ENCODE measurements around the gene CCND3. TPM values are rescaled to one million over a fixed set of nuclear protein-coding genes. Genes with fewer than 3 reads are reported as not detected.

CCND3 gene
- total and polyA plus RNA-seq, 10 of the 15 experiments (the other 5 are each of a cell fraction or from before 2014, with no cell fraction given), result 6.0 to 86.4 (median 31.5) TPM

GRCh38 chr6:41901882-41902519 lies 39.6 kb downstream of the CCND3 start:
- DNase-seq (ENCODE audit: low read depth, low spot score) (no peak), FAIRE-seq (no peak), ATAC-seq (peak; percentile 69)
- ChIA-PET CTCF (interaction anchor here (0.7 to 7.3 kb wide), 6 partner anchors 34 to 145 kb away, joined by 3 to 51 read pairs (median 4); no protein-coding TSS in a partner anchor), SMC1A (ENCODE audit: uncharacterized antibody, unreplicated experiment) (interaction anchor here (0.9 to 1.5 kb wide), 5 partner anchors 34 to 142 kb away, joined by 3 to 13 read pairs (median 4); no protein-coding TSS in a partner anchor), POLR2A (no interaction called here), RAD21 (ENCODE audit: unreplicated experiment) (interaction anchor here (4.7 kb wide), 1 partner anchor 142 kb away, joined by 29 read pairs; no protein-coding TSS in a partner anchor)
- intact Hi-C loops (cut with micrococcal nuclease; ENCODE audit: unreplicated experiment) (loop anchor here (1.0 kb wide), 1 partner anchor 142 kb away; no protein-coding TSS in a partner anchor), in situ Hi-C loops (cut with MboI) (no loop called here)
- Histone ChIP-seq H3K9ac (ENCODE audit: control insufficient read depth, insufficient read depth, low read length) (no peak overlapping the region), H4K20me1 (ENCODE audit: control insufficient read depth, insufficient read depth) (no peaks in the 10 kb centered on the region), H3K4me1 (ENCODE audit: control insufficient read depth, insufficient read depth, low read length) (no peaks in the 10 kb centered on the region), H2AFZ (ENCODE audit: control insufficient read depth, low read depth, low read length) (no peak overlapping the region), H3K79me2 (ENCODE audit: control insufficient read depth, insufficient read depth, low read length) (no peaks in the 10 kb centered on the region), H3K27me3 (replicated peaks in 1 of 2; ENCODE audit: control insufficient read depth in 2 of 2, insufficient read depth in 2 of 2, low read length in 1 of 2) (no peaks in the 10 kb centered on the region), H3K27ac (ENCODE audit: control insufficient read depth, insufficient read depth) (no peak overlapping the region), H3K4me3 (no peak overlapping the region), H3K9me3 (replicated peaks; ENCODE audit: control insufficient read depth, insufficient read depth, low read length) (no peaks in the 10 kb centered on the region), H3K36me3 (ENCODE audit: control insufficient read depth in 2 of 2, insufficient read depth in 2 of 2, low read length in 1 of 2) (peaks cover 0 to 2% of the 10 kb centered on the region in 2 experiments; a peak in 3 of 4 replicates), H3K4me2 (ENCODE audit: control insufficient read depth, insufficient read depth) (no peak overlapping the region)
- 95% methylated on average over 1 of the region's 1 CpG for WGBS (ENCODE audit: insufficient coverage, insufficient replicate concordance, low lambda C conversion rate, missing lambda C conversion rate)
- BruUV-seq (replicated peaks), result no TSS peak
- TF ChIP-seq PRDM15 (CRISPR knock-in tag; IDR thresholded peaks at IDR 0.05) (no peak), MTA2 (IDR thresholded peaks at IDR 0.05; ENCODE audit: low read depth) (no peak), KAT2A (conservative IDR thresholded peaks at IDR 0.05; ENCODE audit: control insufficient read depth, low read depth, low read length) (no peak), MTA3 (IDR thresholded peaks at IDR 0.05; ENCODE audit: borderline replicate concordance, low read length) (no peak), TBL1XR1 (IDR thresholded peaks at IDR 0.05; ENCODE audit: low read depth, low read length) (no peak), SUZ12 (IDR thresholded peaks at IDR 0.05; ENCODE audit: unreplicated experiment) (no peak), CHD2 (IDR thresholded peaks at IDR 0.05; ENCODE audit: borderline replicate concordance, low read depth, low read length) (no peak), RAD51 (IDR thresholded peaks at IDR 0.05) (no peak)
- TF ChIP-seq, protein P1, sequence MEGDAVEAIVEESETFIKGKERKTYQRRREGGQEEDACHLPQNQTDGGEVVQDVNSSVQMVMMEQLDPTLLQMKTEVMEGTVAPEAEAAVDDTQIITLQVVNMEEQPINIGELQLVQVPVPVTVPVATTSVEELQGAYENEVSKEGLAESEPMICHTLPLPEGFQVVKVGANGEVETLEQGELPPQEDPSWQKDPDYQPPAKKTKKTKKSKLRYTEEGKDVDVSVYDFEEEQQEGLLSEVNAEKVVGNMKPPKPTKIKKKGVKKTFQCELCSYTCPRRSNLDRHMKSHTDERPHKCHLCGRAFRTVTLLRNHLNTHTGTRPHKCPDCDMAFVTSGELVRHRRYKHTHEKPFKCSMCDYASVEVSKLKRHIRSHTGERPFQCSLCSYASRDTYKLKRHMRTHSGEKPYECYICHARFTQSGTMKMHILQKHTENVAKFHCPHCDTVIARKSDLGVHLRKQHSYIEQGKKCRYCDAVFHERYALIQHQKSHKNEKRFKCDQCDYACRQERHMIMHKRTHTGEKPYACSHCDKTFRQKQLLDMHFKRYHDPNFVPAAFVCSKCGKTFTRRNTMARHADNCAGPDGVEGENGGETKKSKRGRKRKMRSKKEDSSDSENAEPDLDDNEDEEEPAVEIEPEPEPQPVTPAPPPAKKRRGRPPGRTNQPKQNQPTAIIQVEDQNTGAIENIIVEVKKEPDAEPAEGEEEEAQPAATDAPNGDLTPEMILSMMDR (IDR thresholded peaks at IDR 0.05 in 2 of 3, conservative IDR thresholded peaks at IDR 0.05 in 1 of 3; ENCODE audit: control insufficient read depth in 2 of 3, extremely low read depth in 1 of 3, insufficient read depth in 1 of 3, low read depth in 3 of 3, low read length in 3 of 3), result peak; percentile 48 to 51 (median 48)
- TF ChIP-seq, protein P2, sequence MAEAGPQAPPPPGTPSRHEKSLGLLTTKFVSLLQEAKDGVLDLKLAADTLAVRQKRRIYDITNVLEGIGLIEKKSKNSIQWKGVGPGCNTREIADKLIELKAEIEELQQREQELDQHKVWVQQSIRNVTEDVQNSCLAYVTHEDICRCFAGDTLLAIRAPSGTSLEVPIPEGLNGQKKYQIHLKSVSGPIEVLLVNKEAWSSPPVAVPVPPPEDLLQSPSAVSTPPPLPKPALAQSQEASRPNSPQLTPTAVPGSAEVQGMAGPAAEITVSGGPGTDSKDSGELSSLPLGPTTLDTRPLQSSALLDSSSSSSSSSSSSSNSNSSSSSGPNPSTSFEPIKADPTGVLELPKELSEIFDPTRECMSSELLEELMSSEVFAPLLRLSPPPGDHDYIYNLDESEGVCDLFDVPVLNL (IDR thresholded peaks at IDR 0.05; ENCODE audit: low read depth, low read length), result no peak
- TF ChIP-seq, protein P3, sequence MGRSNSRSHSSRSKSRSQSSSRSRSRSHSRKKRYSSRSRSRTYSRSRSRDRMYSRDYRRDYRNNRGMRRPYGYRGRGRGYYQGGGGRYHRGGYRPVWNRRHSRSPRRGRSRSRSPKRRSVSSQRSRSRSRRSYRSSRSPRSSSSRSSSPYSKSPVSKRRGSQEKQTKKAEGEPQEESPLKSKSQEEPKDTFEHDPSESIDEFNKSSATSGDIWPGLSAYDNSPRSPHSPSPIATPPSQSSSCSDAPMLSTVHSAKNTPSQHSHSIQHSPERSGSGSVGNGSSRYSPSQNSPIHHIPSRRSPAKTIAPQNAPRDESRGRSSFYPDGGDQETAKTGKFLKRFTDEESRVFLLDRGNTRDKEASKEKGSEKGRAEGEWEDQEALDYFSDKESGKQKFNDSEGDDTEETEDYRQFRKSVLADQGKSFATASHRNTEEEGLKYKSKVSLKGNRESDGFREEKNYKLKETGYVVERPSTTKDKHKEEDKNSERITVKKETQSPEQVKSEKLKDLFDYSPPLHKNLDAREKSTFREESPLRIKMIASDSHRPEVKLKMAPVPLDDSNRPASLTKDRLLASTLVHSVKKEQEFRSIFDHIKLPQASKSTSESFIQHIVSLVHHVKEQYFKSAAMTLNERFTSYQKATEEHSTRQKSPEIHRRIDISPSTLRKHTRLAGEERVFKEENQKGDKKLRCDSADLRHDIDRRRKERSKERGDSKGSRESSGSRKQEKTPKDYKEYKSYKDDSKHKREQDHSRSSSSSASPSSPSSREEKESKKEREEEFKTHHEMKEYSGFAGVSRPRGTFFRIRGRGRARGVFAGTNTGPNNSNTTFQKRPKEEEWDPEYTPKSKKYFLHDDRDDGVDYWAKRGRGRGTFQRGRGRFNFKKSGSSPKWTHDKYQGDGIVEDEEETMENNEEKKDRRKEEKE (IDR thresholded peaks at IDR 0.05), result no peak

Measured in GM12878 (cell line).